ENCODE data around the gene MZT2B.
"Not testable (repeated sequence)": the region's sequence is repeated elsewhere in the genome, so short reads cannot be mapped to it uniquely, and the experiment has no call there.

- not testable (repeated sequence) for TF ChIP-seq CTCF (conservative IDR thresholded peaks at IDR 0.05); ZFX (IDR thresholded peaks at IDR 0.05)
These were observed 51.0 kb downstream of the MZT2B start for GRCh38 chr2:130233066-130233465.

All from C4-2B (cell line).